A673 (cell line): ENCODE results near the gene TRMT61A. TPM values are rescaled to one million over a fixed set of nuclear protein-coding genes. Genes with fewer than 3 reads are reported as not detected.

Source experiments
- Bru-seq: library from RNA; stranded (reverse); fragments of 400-500 nt; gene quantifications from one replicate; lab custom pipeline; 2021; lab: Mats Ljungman, UMichigan
- BruChase-seq, 2 experiments: library from RNA; stranded (reverse); fragments of 400-500 nt; gene quantifications; one replicate each; lab custom pipeline; 2021; lab: Mats Ljungman, UMichigan
- BruUV-seq: library from RNA; stranded (reverse); fragments of 400-500 nt; replicated peaks from 2 replicates; lab custom pipeline; 2021; lab: Mats Ljungman, UMichigan
- CTCF ChIA-PET: fragments of 300-600 bp; sonication (Branson Sonifier 250); formaldehyde crosslinking; loops from one replicate; lab custom pipeline; 2022; ENCODE audit warnings: antibody characterized with exemption; lab: Charles Lee
- POLR2A ChIA-PET: fragments of 300-600 bp; sonication (Branson Sonifier 250); formaldehyde crosslinking; loops from one replicate; lab custom pipeline; 2022; ENCODE audit warnings: antibody characterized with exemption; ENCODE audit not compliant: low non-redundant PET; lab: Charles Lee
- DNase-seq: peaks from one replicate; pipeline ENCODE4 v3.0.0-alpha.2; 2015; ENCODE audit warnings: low spot score
- H3K27ac ChIP-seq: fragments of 200-600 bp; sonication (generic); 2 replicates; pipeline ENCODE4 v1.5.1; 2016; ENCODE audit warnings: mixed run types, low read depth, mild to moderate bottlenecking, mixed read lengths, antibody characterized with exemption, low read length; ENCODE audit not compliant: poor library complexity, severe bottlenecking
- H3K27me3 ChIP-seq: fragments of 200-600 bp; sonication (generic); replicated peaks from 2 replicates; pipeline ENCODE4 v1.6.1; 2017; ENCODE audit warnings: mixed run types, low read depth, mild to moderate bottlenecking, mixed read lengths, antibody characterized with exemption, low read length; ENCODE audit not compliant: insufficient read depth, poor library complexity
- H3K36me3 ChIP-seq: fragments of 200-600 bp; sonication (generic); 2 replicates; pipeline ENCODE4 v1.6.1; 2016; ENCODE audit warnings: mixed run types, mild to moderate bottlenecking, mixed read lengths, antibody characterized with exemption, low read length; ENCODE audit not compliant: insufficient read depth, poor library complexity, severe bottlenecking
- H3K4me1 ChIP-seq: fragments of 200-600 bp; sonication (generic); 2 replicates; pipeline ENCODE4 v1.6.1; 2017; ENCODE audit warnings: mixed run types, mild to moderate bottlenecking, mixed read lengths, antibody characterized with exemption, low read length; ENCODE audit not compliant: insufficient read depth, poor library complexity, severe bottlenecking
- H3K4me3 ChIP-seq: fragments of 200-600 bp; sonication (generic); 2 replicates; pipeline ENCODE4 v1.5.1; 2016; ENCODE audit warnings: low read depth, mixed run types, mild to moderate bottlenecking, mixed read lengths, low read length; ENCODE audit not compliant: poor library complexity, severe bottlenecking
- H3K9me3 ChIP-seq: fragments of 200-600 bp; sonication (generic); 2 replicates; pipeline ENCODE4 v1.6.1; 2016; ENCODE audit warnings: mixed run types, low read depth, mild to moderate bottlenecking, mixed read lengths, antibody characterized with exemption, low read length; ENCODE audit not compliant: poor library complexity, severe bottlenecking
- EZH2 ChIP-seq: fragments of 200-600 bp; sonication (generic); IDR thresholded peaks from 2 replicates; pipeline ENCODE4 v1.6.1; 2017; ENCODE audit warnings: borderline replicate concordance, low read depth, mild to moderate bottlenecking, mixed read lengths, antibody characterized with exemption, low read length; ENCODE audit not compliant: poor library complexity, severe bottlenecking
- intact Hi-C: fragments of 100-400 bp; cut with micrococcal nuclease; formaldehyde crosslinking; loops from one replicate; pipeline ENCODE4 v1.10.0; 2022; ENCODE audit not compliant: unreplicated experiment
- long read RNA-seq: library from polyadenylated mRNA; stranded (forward); transcript quantifications from one replicate; pipeline ENCODE4 v2.0.0, GENCODE V29; 2022
- total RNA-seq: library from RNA; stranded (reverse); gene quantifications from 2 replicates; pipeline ENCODE4 v1.2.3, GENCODE V29; 2021
- TF ChIP-seq, protein P1 (sequence below): fragments of 300-800, 200-600 bp; sonication (generic); conservative IDR thresholded peaks from 2 replicates; pipeline ENCODE4 v1.5.1; 2017; ENCODE audit warnings: low read depth, mild to moderate bottlenecking, antibody characterized with exemption, low read length, moderate library complexity, mixed read lengths

The TRMT61A gene
- total RNA-seq (19.3 and 23.6 TPM in 2 replicates), Bru-seq, nascent RNA (percentile 58 among the genes with signal in this experiment), BruChase-seq, experiment 1, labeled RNA remaining after a 2-hour chase (percentile 59 among the genes with signal in this experiment), BruChase-seq, experiment 2, labeled RNA remaining after a 6-hour chase (percentile 65 among the genes with signal in this experiment)
- long read RNA-seq, transcript TRMT61A-202 (4 exons, 3,229 nt) = major isoform, 27 of 37 reads
- long read RNA-seq, partial matches to known transcripts = 1 of 37 reads
- long read RNA-seq, other reads (novel, unspliced or antisense) = 8 of 37 reads

DNA sequence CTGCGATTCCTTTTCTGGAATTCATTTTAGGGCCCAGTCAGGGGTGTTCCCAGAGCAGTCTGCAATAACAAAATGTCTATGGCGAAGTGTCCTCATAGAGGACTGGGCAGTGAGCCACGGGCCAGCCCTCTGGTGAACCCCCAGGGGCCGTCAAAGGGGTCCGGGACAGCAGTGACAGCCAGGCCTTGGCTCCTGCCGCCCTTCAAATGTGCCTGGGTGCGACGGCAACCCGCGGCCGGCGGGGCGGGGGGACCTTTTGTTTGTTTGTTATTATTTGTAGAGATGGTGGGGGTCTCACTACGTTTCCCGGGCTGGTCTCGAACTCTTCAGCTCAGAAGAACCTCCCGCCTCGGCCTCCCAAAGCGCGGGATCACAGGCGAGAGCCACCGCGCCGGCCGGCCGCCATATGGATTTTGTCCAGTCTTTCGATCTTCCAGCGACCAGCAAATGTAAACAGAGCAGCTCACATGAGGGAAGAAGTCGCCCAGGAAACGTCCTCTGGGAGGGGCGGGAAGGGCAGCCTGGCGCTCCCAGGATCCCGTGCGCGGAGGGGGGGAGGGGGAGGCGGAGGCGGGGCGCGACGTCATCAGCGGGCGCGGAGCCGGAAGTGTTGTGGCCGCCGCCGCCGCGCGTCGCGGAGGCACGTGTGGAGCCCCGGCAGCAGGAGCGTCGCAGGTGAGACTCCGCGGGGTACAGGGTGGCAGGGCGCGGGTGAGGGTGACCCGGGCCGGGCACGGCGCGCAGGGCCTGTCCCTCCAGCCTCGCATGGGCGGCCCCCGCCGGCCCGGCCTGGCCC, at the start of gene TRMT61A:
Gene TRMT61A, plus strand, starts transcription at position 610 of the 796 bp plus-strand sequence. CDS start 783 bp downstream, outside the sequence.
- H3K36me3 ChIP-seq = peaks cover 4% of the 10 kb centered on the region
- DNase-seq = peak; percentile 91
- peaks cover 18% of the 10 kb centered on the region for H3K4me1 ChIP-seq
- TSS peak; percentile 86 for BruUV-seq
- intact Hi-C loops = no loop called here
- H3K27me3 ChIP-seq = no peaks in the 10 kb centered on the region
- no peak for TF ChIP-seq EZH2
- TF ChIP-seq, protein P1, sequence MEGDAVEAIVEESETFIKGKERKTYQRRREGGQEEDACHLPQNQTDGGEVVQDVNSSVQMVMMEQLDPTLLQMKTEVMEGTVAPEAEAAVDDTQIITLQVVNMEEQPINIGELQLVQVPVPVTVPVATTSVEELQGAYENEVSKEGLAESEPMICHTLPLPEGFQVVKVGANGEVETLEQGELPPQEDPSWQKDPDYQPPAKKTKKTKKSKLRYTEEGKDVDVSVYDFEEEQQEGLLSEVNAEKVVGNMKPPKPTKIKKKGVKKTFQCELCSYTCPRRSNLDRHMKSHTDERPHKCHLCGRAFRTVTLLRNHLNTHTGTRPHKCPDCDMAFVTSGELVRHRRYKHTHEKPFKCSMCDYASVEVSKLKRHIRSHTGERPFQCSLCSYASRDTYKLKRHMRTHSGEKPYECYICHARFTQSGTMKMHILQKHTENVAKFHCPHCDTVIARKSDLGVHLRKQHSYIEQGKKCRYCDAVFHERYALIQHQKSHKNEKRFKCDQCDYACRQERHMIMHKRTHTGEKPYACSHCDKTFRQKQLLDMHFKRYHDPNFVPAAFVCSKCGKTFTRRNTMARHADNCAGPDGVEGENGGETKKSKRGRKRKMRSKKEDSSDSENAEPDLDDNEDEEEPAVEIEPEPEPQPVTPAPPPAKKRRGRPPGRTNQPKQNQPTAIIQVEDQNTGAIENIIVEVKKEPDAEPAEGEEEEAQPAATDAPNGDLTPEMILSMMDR = no peak
- no peaks in the 10 kb centered on the region for H3K9me3 ChIP-seq
- CTCF ChIA-PET = interaction anchor here (0.7 to 1.0 kb wide), 3 partner anchors 10 to 29 kb away, joined by 3 to 4 read pairs (median 4); no protein-coding TSS in a partner anchor
- peak within 1 kb of the TSS; percentile 99 for H3K4me3 ChIP-seq
- POLR2A ChIA-PET = interaction anchor here (0.7 kb wide), 1 partner anchor 833 kb away, joined by 13 read pairs; no protein-coding TSS in a partner anchor
- H3K27ac ChIP-seq = peak within 1 kb of the TSS; percentile 82

DNA sequence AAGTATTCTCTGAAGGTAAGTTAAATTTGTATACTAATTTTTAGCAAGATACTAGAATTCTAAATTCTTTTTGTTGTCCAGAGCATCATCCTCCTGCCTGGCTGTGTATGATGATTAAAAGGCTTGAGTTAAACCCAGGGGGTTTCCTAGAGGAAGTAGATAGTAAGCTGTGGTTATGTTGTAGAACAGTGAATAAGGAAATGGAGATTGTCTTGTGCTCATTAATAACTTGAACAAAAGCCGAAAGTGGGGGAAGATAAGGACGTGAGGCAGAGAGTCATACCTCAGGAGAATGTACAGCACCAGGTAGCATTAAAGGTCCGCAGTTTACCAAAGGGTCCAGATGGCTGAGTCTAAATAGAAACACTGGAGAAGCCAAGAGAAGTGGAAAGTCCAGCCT, 48.4 kb upstream of the TRMT61A start:
- Histone ChIP-seq H3K9me3 (no peaks in the 10 kb centered on the region), H3K4me3 (no peak overlapping the region), H3K4me1 (no peaks in the 10 kb centered on the region), H3K27me3 (no peaks in the 10 kb centered on the region), H3K36me3 (peaks cover 43% of the 10 kb centered on the region), H3K27ac (no peak overlapping the region)
- POLR2A ChIA-PET = no interaction called here
- no TSS peak for BruUV-seq
- CTCF ChIA-PET = no interaction called here
- TF ChIP-seq, protein P1 = no peak
- TF ChIP-seq EZH2 = no peak
- intact Hi-C loops = no loop called here
- no peak for DNase-seq

- DNase-seq = no peak
- intact Hi-C loops = no loop called here
- ChIA-PET CTCF (no interaction called here), POLR2A (no interaction called here)
- no peak overlapping the region for H3K27ac ChIP-seq
- BruUV-seq = no TSS peak
- TF ChIP-seq, protein P1 = no peak
- TF ChIP-seq EZH2 = no peak
- no peaks in the 10 kb centered on the region for H3K9me3 ChIP-seq
- no peaks in the 10 kb centered on the region for H3K27me3 ChIP-seq
- no peak overlapping the region for H3K4me3 ChIP-seq
- H3K4me1 ChIP-seq = no peaks in the 10 kb centered on the region
- peaks cover 34% of the 10 kb centered on the region for H3K36me3 ChIP-seq
These were observed 45.4 kb upstream of the TRMT61A start for GRCh38 chr14:103483600-103483999.
